HepG2 (cell line): ENCODE measurements around the gene CPLX3. TPM values are rescaled to one million over a fixed set of nuclear protein-coding genes. Genes with fewer than 3 reads are reported as not detected.

Experiments
- GABPA ChIP-seq, 2 experiments: IDR thresholded peaks; 2 replicates each; pipeline ENCODE4 v1.6.1; 2011 to 2016; ENCODE audit warnings: low read depth in 2 of 2, low read length in 1 of 2, missing biosample characterization in 1 of 2, missing genetic modification characterization in 1 of 2
- GATAD2A ChIP-seq: IDR thresholded peaks from 2 replicates; pipeline ENCODE4 v1.6.1; 2016
- KAT8 ChIP-seq: IDR thresholded peaks from 2 replicates; pipeline ENCODE4 v1.6.1; 2016; ENCODE audit warnings: missing genetic modification reagents, missing compliant biosample characterization
- KLF16 ChIP-seq, 2 experiments: sonication (generic) in 1 of 2; formaldehyde crosslinking in 1 of 2; IDR thresholded peaks; 2 replicates each; pipeline versions ENCODE4 v1.6.1 to v1.8.0; 2016 to 2023; ENCODE audit warnings: missing genetic modification reagents in 2 of 2, missing compliant biosample characterization in 1 of 2
- MTA3 ChIP-seq: sonication (generic); formaldehyde crosslinking; IDR thresholded peaks from 2 replicates; pipeline ENCODE4 v1.4.0; 2020; ENCODE audit warnings: missing genetic modification reagents
- PLRG1 ChIP-seq: fragments of 450-650 bp; conservative IDR thresholded peaks from 2 replicates; pipeline ENCODE4 v1.6.1; 2016
- ZNF615 ChIP-seq: sonication (generic); formaldehyde crosslinking; IDR thresholded peaks from 2 replicates; pipeline ENCODE4 v1.5.0; 2020; ENCODE audit warnings: mild to moderate bottlenecking, missing genetic modification reagents, borderline replicate concordance
- ZNF713 ChIP-seq: sonication (generic); formaldehyde crosslinking; IDR thresholded peaks from 2 replicates; pipeline ENCODE4 v1.4.0; 2020; ENCODE audit warnings: mild to moderate bottlenecking, missing genetic modification reagents
- ZNF780A ChIP-seq: sonication (generic); formaldehyde crosslinking; IDR thresholded peaks from 2 replicates; pipeline ENCODE4 v1.8.0; 2022; ENCODE audit warnings: mild to moderate bottlenecking, missing genetic modification reagents, moderate library complexity
- polyA plus RNA-seq, 8 experiments: library from polyadenylated mRNA; depleted of rRNA in 3 of 8; stranded (reverse) in 7 of 8; unstranded in 1 of 8; fragments of >200 nt; fragmentation: Illumina TruSeq in 4 of 8; extraction: Trizol in 4 of 8; gene quantifications; 2 replicates each; pipeline versions ENCODE4 v1.2.1 to v1.2.3, GENCODE V29; 2011 to 2016; ENCODE audit warnings: low read depth in 4 of 8, missing spikeins in 1 of 8, mixed read lengths in 1 of 8; ENCODE audit not compliant: insufficient read depth in 1 of 8
- total RNA-seq, 5 experiments: library from RNA; depleted of rRNA; stranded (reverse); fragments of >200 nt; fragmentation: Illumina TruSeq; extraction: Trizol; gene quantifications; 2 replicates each; pipeline ENCODE4 v1.2.3, GENCODE V29; 2016; ENCODE audit warnings: low read depth in 1 of 5
- TF ChIP-seq, protein P1 (sequence below): sonication (generic); formaldehyde crosslinking; IDR thresholded peaks from 2 replicates; pipeline ENCODE4 v1.4.0; 2020; ENCODE audit warnings: mild to moderate bottlenecking, missing genetic modification reagents
- TF ChIP-seq, protein P2 (sequence below): sonication (generic); formaldehyde crosslinking; IDR thresholded peaks from 2 replicates; pipeline ENCODE4 v1.5.0; 2020; ENCODE audit warnings: mild to moderate bottlenecking, missing genetic modification reagents, moderate library complexity
- TF ChIP-seq, protein P3 (sequence below), 2 experiments: sonication (generic) in 1 of 2; formaldehyde crosslinking in 1 of 2; IDR thresholded peaks; 2 replicates each; pipeline versions ENCODE4 v1.6.1 to v1.9.0; 2014 to 2022; ENCODE audit warnings: antibody characterized with exemption in 1 of 2, borderline replicate concordance in 1 of 2, inconsistent platforms in 1 of 2, low read depth in 1 of 2, missing genetic modification reagents in 1 of 2

Gene CPLX3
- total and polyA plus RNA-seq, 2 of the 13 experiments (the other 11 are each of a cell fraction or from before 2014, with no cell fraction given) = not detected

DNA sequence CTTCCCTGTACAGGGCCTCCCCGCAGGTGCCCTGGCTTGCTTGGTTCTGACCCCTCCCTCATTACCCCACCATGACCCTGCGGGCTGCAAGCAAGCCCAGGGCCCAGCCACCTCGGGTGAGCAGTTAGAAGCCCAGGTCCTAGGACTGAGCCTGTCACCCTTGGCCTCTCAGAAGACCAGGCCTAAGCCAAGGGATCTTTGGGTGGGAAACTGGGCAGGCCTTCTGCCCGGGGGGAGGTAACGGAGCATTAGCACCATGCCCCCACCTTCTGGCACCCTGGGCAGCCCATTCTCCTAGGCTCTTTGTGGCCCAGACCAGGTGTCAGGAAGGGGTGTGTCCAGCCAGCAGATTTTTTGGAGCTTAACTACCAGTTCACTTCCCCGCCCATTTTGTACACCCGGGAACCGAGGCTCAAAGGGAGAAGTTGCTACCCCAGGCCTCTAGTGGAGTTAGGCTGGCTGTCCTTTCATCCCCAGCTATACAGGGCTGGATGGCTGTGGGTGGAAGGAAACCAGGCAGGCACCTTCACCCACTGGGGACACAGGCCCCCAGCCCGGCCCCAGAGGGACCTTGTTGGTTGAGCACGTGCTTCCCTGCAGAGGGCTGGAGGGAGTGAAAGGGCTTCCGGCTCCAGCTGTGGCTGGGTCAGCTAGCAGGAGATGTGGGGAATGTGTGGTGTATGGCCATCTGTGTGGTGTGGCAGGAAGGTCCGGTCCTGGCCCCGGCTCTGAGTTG, 43.2 kb upstream of the CPLX3 start (continued):
- TF ChIP-seq, protein P1, sequence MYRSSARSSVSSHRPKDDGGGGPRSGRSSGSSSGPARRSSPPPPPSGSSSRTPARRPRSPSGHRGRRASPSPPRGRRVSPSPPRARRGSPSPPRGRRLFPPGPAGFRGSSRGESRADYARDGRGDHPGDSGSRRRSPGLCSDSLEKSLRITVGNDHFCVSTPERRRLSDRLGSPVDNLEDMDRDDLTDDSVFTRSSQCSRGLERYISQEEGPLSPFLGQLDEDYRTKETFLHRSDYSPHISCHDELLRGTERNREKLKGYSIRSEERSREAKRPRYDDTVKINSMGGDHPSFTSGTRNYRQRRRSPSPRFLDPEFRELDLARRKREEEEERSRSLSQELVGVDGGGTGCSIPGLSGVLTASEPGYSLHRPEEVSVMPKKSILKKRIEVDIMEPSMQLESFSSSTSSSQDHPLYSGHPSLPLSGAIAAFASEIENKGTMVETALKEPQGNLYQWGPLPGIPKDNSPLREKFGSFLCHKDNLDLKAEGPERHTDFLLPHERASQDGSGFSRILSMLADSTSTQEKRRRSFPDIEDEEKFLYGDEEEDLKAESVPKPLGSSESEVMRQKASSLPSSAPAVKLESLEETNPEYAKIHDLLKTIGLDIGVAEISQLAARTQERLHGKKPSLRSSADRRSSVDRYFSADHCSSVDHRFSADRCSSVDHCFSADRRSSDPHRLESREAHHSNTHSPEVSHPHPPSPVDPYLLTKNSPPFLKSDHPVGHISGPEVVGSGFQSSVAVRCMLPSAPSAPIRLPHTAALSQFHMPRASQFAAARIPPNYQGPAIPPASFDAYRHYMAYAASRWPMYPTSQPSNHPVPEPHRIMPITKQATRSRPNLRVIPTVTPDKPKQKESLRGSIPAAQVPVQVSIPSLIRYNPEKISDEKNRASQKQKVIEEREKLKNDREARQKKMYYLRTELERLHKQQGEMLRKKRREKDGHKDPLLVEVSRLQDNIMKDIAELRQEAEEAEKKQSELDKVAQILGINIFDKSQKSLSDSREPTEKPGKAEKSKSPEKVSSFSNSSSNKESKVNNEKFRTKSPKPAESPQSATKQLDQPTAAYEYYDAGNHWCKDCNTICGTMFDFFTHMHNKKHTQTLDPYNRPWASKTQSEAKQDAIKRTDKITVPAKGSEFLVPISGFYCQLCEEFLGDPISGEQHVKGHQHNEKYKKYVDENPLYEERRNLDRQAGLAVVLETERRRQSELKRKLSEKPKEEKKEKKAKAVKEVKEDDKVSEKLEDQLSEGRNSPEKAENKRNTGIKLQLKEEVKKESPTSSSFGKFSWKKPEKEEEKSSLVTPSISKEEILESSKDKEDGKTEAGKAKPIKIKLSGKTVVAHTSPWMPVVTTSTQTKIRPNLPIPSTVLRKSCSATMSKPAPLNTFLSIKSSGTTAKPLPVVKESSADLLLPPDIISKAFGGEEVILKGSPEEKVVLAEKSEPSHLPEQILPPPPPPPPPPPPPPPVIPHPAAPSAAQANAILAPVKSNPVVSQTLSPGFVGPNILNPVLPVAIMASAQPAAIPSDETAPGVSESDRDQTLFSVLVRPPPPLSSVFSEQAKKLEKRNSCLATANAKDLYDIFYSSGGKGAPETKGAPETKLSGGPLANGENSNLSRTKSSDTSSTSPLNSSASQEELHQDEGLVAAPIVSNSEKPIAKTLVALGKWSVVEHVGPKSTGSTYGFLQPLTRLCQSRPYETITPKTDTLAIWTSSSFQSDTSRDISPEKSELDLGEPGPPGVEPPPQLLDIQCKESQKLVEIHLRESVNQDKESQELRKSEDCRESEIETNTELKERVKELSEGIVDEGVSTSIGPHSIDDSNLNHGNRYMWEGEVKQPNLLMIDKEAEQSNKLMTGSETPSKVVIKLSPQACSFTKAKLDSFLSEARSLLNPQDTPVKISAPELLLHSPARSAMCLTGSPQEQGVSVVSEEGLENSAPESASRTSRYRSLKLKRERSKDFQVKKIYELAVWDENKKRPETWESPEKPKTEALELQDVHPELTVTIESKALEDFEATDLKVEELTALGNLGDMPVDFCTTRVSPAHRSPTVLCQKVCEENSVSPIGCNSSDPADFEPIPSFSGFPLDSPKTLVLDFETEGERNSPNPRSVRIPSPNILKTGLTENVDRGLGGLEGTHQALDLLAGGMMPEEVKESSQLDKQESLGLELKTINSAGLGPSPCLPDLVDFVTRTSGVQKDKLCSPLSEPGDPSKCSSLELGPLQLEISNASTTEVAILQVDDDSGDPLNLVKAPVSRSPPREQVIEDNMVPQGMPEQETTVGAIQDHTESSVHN (CRISPR knock-in tag) = no peak
- TF ChIP-seq, protein P2, sequence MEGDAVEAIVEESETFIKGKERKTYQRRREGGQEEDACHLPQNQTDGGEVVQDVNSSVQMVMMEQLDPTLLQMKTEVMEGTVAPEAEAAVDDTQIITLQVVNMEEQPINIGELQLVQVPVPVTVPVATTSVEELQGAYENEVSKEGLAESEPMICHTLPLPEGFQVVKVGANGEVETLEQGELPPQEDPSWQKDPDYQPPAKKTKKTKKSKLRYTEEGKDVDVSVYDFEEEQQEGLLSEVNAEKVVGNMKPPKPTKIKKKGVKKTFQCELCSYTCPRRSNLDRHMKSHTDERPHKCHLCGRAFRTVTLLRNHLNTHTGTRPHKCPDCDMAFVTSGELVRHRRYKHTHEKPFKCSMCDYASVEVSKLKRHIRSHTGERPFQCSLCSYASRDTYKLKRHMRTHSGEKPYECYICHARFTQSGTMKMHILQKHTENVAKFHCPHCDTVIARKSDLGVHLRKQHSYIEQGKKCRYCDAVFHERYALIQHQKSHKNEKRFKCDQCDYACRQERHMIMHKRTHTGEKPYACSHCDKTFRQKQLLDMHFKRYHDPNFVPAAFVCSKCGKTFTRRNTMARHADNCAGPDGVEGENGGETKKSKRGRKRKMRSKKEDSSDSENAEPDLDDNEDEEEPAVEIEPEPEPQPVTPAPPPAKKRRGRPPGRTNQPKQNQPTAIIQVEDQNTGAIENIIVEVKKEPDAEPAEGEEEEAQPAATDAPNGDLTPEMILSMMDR (CRISPR knock-in tag) = 0 out of 2 replicates have a peak, but pooled peaks have one; percentile 12
- TF ChIP-seq GATAD2A (CRISPR knock-in tag) = peak; percentile 28; the same call in 1 of the 2 replicates
- TF ChIP-seq ZNF713 (CRISPR knock-in tag) = no peak
- TF ChIP-seq PLRG1 = no peak
- TF ChIP-seq, protein P3, sequence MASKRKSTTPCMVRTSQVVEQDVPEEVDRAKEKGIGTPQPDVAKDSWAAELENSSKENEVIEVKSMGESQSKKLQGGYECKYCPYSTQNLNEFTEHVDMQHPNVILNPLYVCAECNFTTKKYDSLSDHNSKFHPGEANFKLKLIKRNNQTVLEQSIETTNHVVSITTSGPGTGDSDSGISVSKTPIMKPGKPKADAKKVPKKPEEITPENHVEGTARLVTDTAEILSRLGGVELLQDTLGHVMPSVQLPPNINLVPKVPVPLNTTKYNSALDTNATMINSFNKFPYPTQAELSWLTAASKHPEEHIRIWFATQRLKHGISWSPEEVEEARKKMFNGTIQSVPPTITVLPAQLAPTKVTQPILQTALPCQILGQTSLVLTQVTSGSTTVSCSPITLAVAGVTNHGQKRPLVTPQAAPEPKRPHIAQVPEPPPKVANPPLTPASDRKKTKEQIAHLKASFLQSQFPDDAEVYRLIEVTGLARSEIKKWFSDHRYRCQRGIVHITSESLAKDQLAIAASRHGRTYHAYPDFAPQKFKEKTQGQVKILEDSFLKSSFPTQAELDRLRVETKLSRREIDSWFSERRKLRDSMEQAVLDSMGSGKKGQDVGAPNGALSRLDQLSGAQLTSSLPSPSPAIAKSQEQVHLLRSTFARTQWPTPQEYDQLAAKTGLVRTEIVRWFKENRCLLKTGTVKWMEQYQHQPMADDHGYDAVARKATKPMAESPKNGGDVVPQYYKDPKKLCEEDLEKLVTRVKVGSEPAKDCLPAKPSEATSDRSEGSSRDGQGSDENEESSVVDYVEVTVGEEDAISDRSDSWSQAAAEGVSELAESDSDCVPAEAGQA (IDR thresholded peaks at IDR 0.05; ENCODE audit: low read depth) = no peak
- TF ChIP-seq, protein P3 (CRISPR knock-in tag; IDR thresholded peaks at IDR 0.05; ENCODE audit: borderline replicate concordance) = no peak
- TF ChIP-seq ZNF780A (CRISPR knock-in tag) = no peak
- no peak for TF ChIP-seq ZNF615 (CRISPR knock-in tag)
- TF ChIP-seq GABPA (IDR thresholded peaks at IDR 0.05; ENCODE audit: low read depth, low read length) = no peak
- TF ChIP-seq GABPA (CRISPR knock-in tag; IDR thresholded peaks at IDR 0.05; ENCODE audit: low read depth) = peak; percentile 69
- TF ChIP-seq MTA3 (CRISPR knock-in tag) = no peak
- TF ChIP-seq KLF16 (CRISPR knock-in tag; IDR thresholded peaks at IDR 0.05) = no peak
- 0 out of 2 replicates have a peak, but pooled peaks have one; percentile 28 for TF ChIP-seq KAT8 (CRISPR knock-in tag)
